B cell (primary cell): ENCODE data around the gene MDM1. TPM values are rescaled to one million over a fixed set of nuclear protein-coding genes. Genes with fewer than 3 reads are reported as not detected.

Experiments
- ATAC-seq: fragments of 200-7000 bp; cut with Tn5 transposase; one replicate; pipeline ENCODE4 v1.10.0; 2021; ENCODE audit warnings: low read depth, mild to moderate bottlenecking, moderate number of reproducible peaks, moderate library complexity
- CTCF ChIA-PET: fragments of 350-600 bp; sonication (Branson Sonifier 250); formaldehyde crosslinking; loops from one replicate; lab custom pipeline; 2021; ENCODE audit warnings: antibody characterized with exemption, inconsistent platforms; lab: Charles Lee
- POLR2A ChIA-PET: fragments of 350-600 bp; sonication (Branson Sonifier 250); formaldehyde crosslinking; loops from one replicate; lab custom pipeline; 2021; ENCODE audit warnings: antibody characterized with exemption; lab: Charles Lee
- DNase-seq: peaks from one replicate; pipeline ENCODE4 v3.0.0; 2013
- H2AFZ ChIP-seq: 2 replicates; pipeline ENCODE4 v1.6.1; 2012; ENCODE audit warnings: mild to moderate bottlenecking, low read depth, low read length; ENCODE audit not compliant: insufficient read depth, poor library complexity, severe bottlenecking
- H3K27ac ChIP-seq, 2 donors: 1 replicate in 1 of 2; 2 replicates in 1 of 2; pipeline ENCODE4 v1.5.1; 2012 to 2013; ENCODE audit warnings: low read length in 2 of 2, mild to moderate bottlenecking in 2 of 2, moderate library complexity in 1 of 2
- H3K27me3 ChIP-seq, 4 experiments: fragments of 200-600 bp in 1 of 4; sonication (generic) in 1 of 4; replicated peaks in 1 of 4; 1 replicate in 2 of 4; 2 replicates in 2 of 4; pipeline versions ENCODE4 v1.6.1 to v1.7.0; 2013 to 2016; ENCODE audit warnings: low read length in 3 of 4, mild to moderate bottlenecking in 2 of 4, mixed read lengths in 1 of 4, moderate library complexity in 1 of 4; ENCODE audit not compliant: insufficient read depth in 4 of 4, control insufficient read depth in 3 of 4; ENCODE audit errors: control extremely low read depth in 1 of 4
- H3K36me3 ChIP-seq, 2 experiments: replicated peaks in 1 of 2; 1 replicate in 1 of 2; 2 replicates in 1 of 2; pipeline versions ENCODE4 v1.6.1 to v1.7.1; 2013; ENCODE audit warnings: low read length in 1 of 2; ENCODE audit not compliant: insufficient read depth in 2 of 2, control insufficient read depth in 1 of 2; ENCODE audit errors: control extremely low read depth in 1 of 2, extremely low read depth in 1 of 2
- H3K4me1 ChIP-seq, 2 donors: fragments of 200-600 bp in 1 of 2; sonication (generic) in 1 of 2; 1 replicate in 1 of 2; 2 replicates in 1 of 2; pipeline versions ENCODE4 v1.5.1 to v1.6.1; 2013 to 2017; ENCODE audit warnings: low read length in 2 of 2; ENCODE audit not compliant: control insufficient read depth in 2 of 2, insufficient read depth in 2 of 2
- H3K4me2 ChIP-seq: replicated peaks from 2 replicates; pipeline ENCODE3; 2012; ENCODE audit warnings: mild to moderate bottlenecking, low read depth, low read length; ENCODE audit not compliant: poor library complexity, severe bottlenecking
- H3K4me3 ChIP-seq, 5 experiments: fragments of 200-600 bp in 1 of 5; sonication (generic) in 1 of 5; 1 replicate in 3 of 5; 2 replicates in 2 of 5; pipeline versions ENCODE4 v1.5.1 to v1.7.0; 2011 to 2016; ENCODE audit warnings: low read length in 4 of 5, mild to moderate bottlenecking in 4 of 5, low read depth in 2 of 5, control low read depth in 1 of 5, moderate library complexity in 1 of 5; ENCODE audit not compliant: insufficient read depth in 1 of 5; ENCODE audit errors: control extremely low read depth in 1 of 5, extremely low read depth in 1 of 5
- H3K79me2 ChIP-seq: fragments of 200-600 bp; sonication (generic); one replicate; pipeline ENCODE4 v1.6.0; 2016; ENCODE audit warnings: low read length; ENCODE audit not compliant: control insufficient read depth, insufficient read depth
- H3K9ac ChIP-seq: fragments of 200-600 bp; sonication (generic); 2 replicates; pipeline ENCODE4 v1.6.1; 2017; ENCODE audit warnings: mild to moderate bottlenecking, low read length, moderate library complexity
- H3K9me3 ChIP-seq, 3 donors: one replicate each; pipeline versions ENCODE4 v1.6.1 to v1.7.1; 2013; ENCODE audit warnings: low read length in 2 of 3; ENCODE audit not compliant: control insufficient read depth in 2 of 3, insufficient read depth in 1 of 3; ENCODE audit errors: control extremely low read depth in 1 of 3
- H4K20me1 ChIP-seq: 2 replicates; pipeline ENCODE4 v1.6.0; 2012; ENCODE audit warnings: mild to moderate bottlenecking, low read length; ENCODE audit not compliant: insufficient read depth, control insufficient read depth, poor library complexity, severe bottlenecking
- H3K27ac Mint-ChIP-seq: one replicate; pipeline ENCODE4 v1.8.0; 2021; ENCODE audit warnings: mixed read lengths
- H3K27me3 Mint-ChIP-seq: one replicate; pipeline ENCODE4 v1.8.0; 2021; ENCODE audit warnings: mixed read lengths
- H3K4me1 Mint-ChIP-seq: one replicate; pipeline ENCODE4 v1.8.0; 2021; ENCODE audit warnings: mixed read lengths
- H3K4me3 Mint-ChIP-seq: one replicate; pipeline ENCODE4 v1.8.0; 2021; ENCODE audit warnings: mixed read lengths
- H3K9me3 Mint-ChIP-seq: one replicate; pipeline ENCODE4 v1.8.0; 2022; ENCODE audit warnings: mixed read lengths; ENCODE audit not compliant: insufficient read depth
- CTCF ChIP-seq: fragments of 200-600 bp; IDR thresholded peaks from one replicate; pipeline ENCODE4 v1.8.0; 2022; ENCODE audit warnings: antibody characterized with exemption, mild to moderate bottlenecking
- EZH2 ChIP-seq: IDR thresholded peaks from 2 replicates; pipeline ENCODE4 v1.6.1; 2012; ENCODE audit warnings: borderline replicate concordance, low read depth, mild to moderate bottlenecking, moderate library complexity, low read length; ENCODE audit not compliant: insufficient read depth, poor library complexity, severe bottlenecking
- WGBS: methylation state at CpG from one replicate; pipeline ENCODE4 v1.1.5; 2013; ENCODE audit warnings: missing lambda C conversion rate; ENCODE audit not compliant: insufficient coverage; 5-methylcytosine and 5-hydroxymethylcytosine counted together
- intact Hi-C: fragments of 100-400 bp; cut with micrococcal nuclease; formaldehyde crosslinking; loops from one replicate; pipeline ENCODE4 v1.10.0; 2022
- polyA plus RNA-seq: library from polyadenylated mRNA; depleted of rRNA; stranded (reverse); fragments of >200 nt; gene quantifications from 2 replicates; pipeline ENCODE4 v1.2.3, GENCODE V29; 2012
- total RNA-seq, 2 donors: library from RNA; stranded (reverse); fragments of 120-200 nt in 1 of 2; gene quantifications; 1 replicate in 1 of 2; 2 replicates in 1 of 2; pipeline versions ENCODE4 v1.2.3 to v1.2.4, GENCODE V29; 2013 to 2022

Gene MDM1
- total and polyA plus RNA-seq, 2 donors (not counting 1 experiment from before 2014, with no cell fraction given): 13.9 to 38.3 TPM

DNA sequence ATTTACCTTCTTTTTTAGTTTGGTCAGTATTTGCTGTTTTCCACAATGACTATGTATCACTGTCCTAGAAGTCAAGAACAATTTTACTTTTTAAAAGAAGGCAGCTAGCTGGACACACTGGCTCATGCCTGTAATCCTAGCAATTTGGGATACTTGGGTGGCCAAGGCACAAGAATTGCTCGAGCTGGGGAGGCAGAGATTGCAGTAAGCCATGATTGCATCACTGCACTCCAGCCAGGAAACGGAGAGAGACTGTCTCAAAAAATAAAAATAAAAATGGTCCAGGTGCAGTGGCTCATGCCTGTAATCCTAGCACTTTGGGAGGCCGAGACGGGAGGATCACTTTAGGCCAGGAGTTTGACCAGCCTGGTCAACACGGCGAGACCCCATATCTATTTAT lies 28.3 kb downstream of the MDM1 start:
- intact Hi-C loops: no loop called here
- Histone ChIP-seq H3K4me1 (no peaks in the 10 kb centered on the region), H3K27me3 (no peaks in the 10 kb centered on the region), H3K4me3 (no peak overlapping the region), H4K20me1 (no peaks in the 10 kb centered on the region), H3K9me3 (peaks cover 0 to 1% (median 0%) of the 10 kb centered on the region in 3 donors), H3K4me2 (no peak overlapping the region), H3K79me2 (no peaks in the 10 kb centered on the region), H3K9ac (no peak overlapping the region), H3K36me3 (peaks cover 13 to 32% of the 10 kb centered on the region in 2 experiments), H3K27ac (no peak overlapping the region), H2AFZ (no peak overlapping the region)
- Mint-ChIP-seq H3K9me3 (no peaks in the 10 kb centered on the region), H3K4me3 (no peak overlapping the region), H3K4me1 (peaks cover 15% of the 10 kb centered on the region), H3K27me3 (no peaks in the 10 kb centered on the region), H3K27ac (no peak overlapping the region)
- no peak for TF ChIP-seq CTCF
- no peak for TF ChIP-seq EZH2
- DNase-seq: no peak
- 92% methylated on average over 4 of the region's 6 CpGs for WGBS
- no peak for ATAC-seq
- ChIA-PET CTCF (interaction anchor here (0.5 kb wide), 1 partner anchor 947 kb away, joined by 4 read pairs; no protein-coding TSS in a partner anchor), POLR2A (no interaction called here)

DNA sequence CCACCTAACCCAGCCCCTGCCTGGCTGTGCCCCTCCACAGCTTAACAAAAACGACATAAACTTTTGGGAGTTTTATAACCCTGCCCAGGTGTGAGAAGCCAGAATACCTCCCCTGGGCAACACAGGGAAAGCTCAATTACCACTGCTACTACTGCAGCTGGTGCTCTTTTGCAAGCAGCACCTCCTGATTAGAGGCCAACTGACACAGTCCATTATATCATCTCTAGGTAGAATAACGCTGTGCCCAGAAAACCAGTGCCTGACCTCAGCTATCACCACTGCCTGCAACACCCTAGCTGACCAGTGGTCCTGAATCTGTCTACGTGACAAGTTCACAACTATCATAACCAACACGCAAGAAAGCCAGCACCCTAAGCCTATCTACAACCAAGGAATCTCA lies 34.2 kb downstream of the MDM1 start:
- Mint-ChIP-seq H3K4me1 (no peaks in the 10 kb centered on the region), H3K4me3 (no peak overlapping the region), H3K27me3 (no peaks in the 10 kb centered on the region), H3K9me3 (no peaks in the 10 kb centered on the region), H3K27ac (no peak overlapping the region)
- Histone ChIP-seq H3K27ac (no peak overlapping the region), H3K27me3 (no peaks in the 10 kb centered on the region), H3K79me2 (no peaks in the 10 kb centered on the region), H3K4me3 (no peak overlapping the region), H3K4me2 (no peak overlapping the region), H3K36me3 (peaks cover 1 to 22% of the 10 kb centered on the region in 2 experiments), H2AFZ (no peak overlapping the region), H3K9ac (no peak overlapping the region), H3K9me3 (no peaks in the 10 kb centered on the region), H4K20me1 (no peaks in the 10 kb centered on the region), H3K4me1 (no peaks in the 10 kb centered on the region)
- TF ChIP-seq EZH2 (no peak), CTCF (no peak)
- whole genome bisulfite sequencing: 89% methylated on average over 2 of the region's 4 CpGs
- ChIA-PET CTCF (interaction anchor here (0.7 to 1.3 kb wide), 4 partner anchors 16 to 74 kb away, joined by 3 to 4 read pairs (median 4); no protein-coding TSS in a partner anchor), POLR2A (no interaction called here)
- ATAC-seq (no peak), DNase-seq (no peak)
- intact Hi-C loops: no loop called here
